Jurkat, Clone E6-1 (cell line): ENCODE measurements around the gene SRBD1.

Experiments used
- DNase-seq: peaks from one replicate; pipeline ENCODE4 v3.0.0-alpha.2; 2011; ENCODE audit warnings: low read depth, low spot score
- H3K4me3 ChIP-seq: 2 replicates; pipeline ENCODE4 v1.5.1; 2011; ENCODE audit warnings: mild to moderate bottlenecking, low read length, control low read depth, moderate library complexity

SRBD1 gene

GRCh38 chr2:45345331-45346234 lies 265.5 kb downstream of the SRBD1 start:
- DNase-seq, result no peak

GRCh38 chr2:45344502-45344901 lies 266.6 kb downstream of the SRBD1 start:
- no peak overlapping the region for H3K4me3 ChIP-seq
- no peak for DNase-seq

More at GRCh38 chr2:45345331-45346234, 265.5 kb downstream of the SRBD1 start:
- H3K4me3 ChIP-seq, result no peak overlapping the region

- no peak for DNase-seq
- no peak overlapping the region for H3K4me3 ChIP-seq
Measured at GRCh38 chr2:45344071-45344470, 267.0 kb downstream of the SRBD1 start.

- no peak overlapping the region for H3K4me3 ChIP-seq
- no peak for DNase-seq
Measured at GRCh38 chr2:45343251-45344017, 267.6 kb downstream of the SRBD1 start.

GRCh38 chr2:45340318-45340717 lies 270.7 kb downstream of the SRBD1 start:
- DNase-seq, result no peak
- no peak overlapping the region for H3K4me3 ChIP-seq

GRCh38 chr2:45339253-45339652 lies 271.8 kb downstream of the SRBD1 start:
- no peak for DNase-seq
- H3K4me3 ChIP-seq, result no peak overlapping the region
